ENCODE measurements around the gene MTCH2. TPM values are rescaled to one million over a fixed set of nuclear protein-coding genes. Genes with fewer than 3 reads are reported as not detected.

MTCH2 gene
- total RNA-seq, 1 experiment from 2014 or later: 230 TPM

- no peaks in the 10 kb centered on the region for H3K27me3 ChIP-seq (ENCODE audit: control insufficient read depth, insufficient read depth, low read length)
- H3K9me3 ChIP-seq (ENCODE audit: control insufficient read depth, insufficient read depth, low read depth, low read length): no peaks in the 10 kb centered on the region
- peaks cover 18% of the 10 kb centered on the region for H3K36me3 ChIP-seq (ENCODE audit: control insufficient read depth, insufficient read depth, low read length)
- intact Hi-C loops (cut with micrococcal nuclease; ENCODE audit: unreplicated experiment) (no loop called here), in situ Hi-C loops (cut with HindIII; ENCODE audit: low pct_unique_long_range_greater_than_20kb, low sequenced_read_pairs) (no loop called here)
- ChIA-PET POLR2A (no interaction called here), CTCF (no interaction called here)
- no peak overlapping the region for H3K4me3 ChIP-seq (ENCODE audit: low read depth in 2 of 2, low read length in 2 of 2)
- DNase-seq (ENCODE audit: low read depth, low spot score): no peak
- no TSS peak for BruUV-seq (replicated peaks)
- H3K4me1 ChIP-seq (ENCODE audit: control insufficient read depth, insufficient read depth, low read length): peaks cover 16% of the 10 kb centered on the region
- no peak for TF ChIP-seq POLR2AphosphoS5 (IDR thresholded peaks at IDR 0.05; ENCODE audit: low read depth, low read length)
- no peak overlapping the region for H3K27ac ChIP-seq (ENCODE audit: low read length)
- ATAC-seq: no peak
Measured at GRCh38 chr11:47570651-47571356, 71.6 kb downstream of the MTCH2 start.

GRCh38 chr11:47569646-47570045 lies 72.7 kb downstream of the MTCH2 start:
- intact Hi-C loops (cut with micrococcal nuclease; ENCODE audit: unreplicated experiment): no loop called here
- POLR2A ChIA-PET: no interaction called here
- no peak overlapping the region for H3K27ac ChIP-seq (ENCODE audit: low read length)
- CTCF ChIA-PET: interaction anchor here (0.6 kb wide), 1 partner anchor 7 kb away, joined by 5 read pairs; no protein-coding TSS in a partner anchor
- peaks cover 15% of the 10 kb centered on the region for H3K36me3 ChIP-seq (ENCODE audit: control insufficient read depth, insufficient read depth, low read length)
- in situ Hi-C loops (cut with HindIII; ENCODE audit: low pct_unique_long_range_greater_than_20kb, low sequenced_read_pairs): no loop called here
- no peaks in the 10 kb centered on the region for H3K27me3 ChIP-seq (ENCODE audit: control insufficient read depth, insufficient read depth, low read length)
- DNase-seq (ENCODE audit: low read depth, low spot score) (no peak), ATAC-seq (no peak)
- peaks cover 16% of the 10 kb centered on the region for H3K4me1 ChIP-seq (ENCODE audit: control insufficient read depth, insufficient read depth, low read length)
- TF ChIP-seq TCF7L2 (IDR thresholded peaks at IDR 0.05; ENCODE audit: low read depth, low read length) (no peak), CTCF (IDR thresholded peaks at IDR 0.05) (no peak), SIN3A (IDR thresholded peaks at IDR 0.05; ENCODE audit: borderline replicate concordance, insufficient read depth, low read depth, low read length) (no peak), POLR2AphosphoS5 (IDR thresholded peaks at IDR 0.05; ENCODE audit: low read depth, low read length) (no peak), REST (IDR thresholded peaks at IDR 0.05; ENCODE audit: insufficient read depth in 1 of 2, low read depth in 2 of 2, low read length in 1 of 2) (no peak)
- no peaks in the 10 kb centered on the region for H3K9me3 ChIP-seq (ENCODE audit: control insufficient read depth, insufficient read depth, low read depth, low read length)
- H3K4me3 ChIP-seq (ENCODE audit: low read depth in 2 of 2, low read length in 2 of 2): no peak overlapping the region
- no TSS peak for BruUV-seq (replicated peaks)

Other genes with a start within 250 kb of the MTCH2 start
- 50.2 TPM for gene SLC39A13, start 234.0 kb downstream of the MTCH2 start, total RNA-seq (2021; ENCODE audit: unreplicated experiment)
- gene PSMC3, start 216.1 kb downstream of the MTCH2 start, total RNA-seq (2021; ENCODE audit: unreplicated experiment): 181 TPM
- 1.8 TPM for gene RAPSN, start 193.4 kb downstream of the MTCH2 start, total RNA-seq (2021; ENCODE audit: unreplicated experiment)
- gene CELF1, start 89.4 kb downstream of the MTCH2 start, total RNA-seq (2021; ENCODE audit: unreplicated experiment): 160 TPM
- gene PTPMT1, start 77.0 kb downstream of the MTCH2 start, total RNA-seq (2021; ENCODE audit: unreplicated experiment): 81.0 TPM
- gene KBTBD4, start 63.6 kb downstream of the MTCH2 start, total RNA-seq (2021; ENCODE audit: unreplicated experiment): 23.2 TPM
- 135 TPM for gene NDUFS3, start 63.5 kb downstream of the MTCH2 start, total RNA-seq (2021; ENCODE audit: unreplicated experiment)
- gene FAM180B, start 55.9 kb downstream of the MTCH2 start, total RNA-seq (2021; ENCODE audit: unreplicated experiment): not detected
- not detected for gene C1QTNF4, start 48.1 kb downstream of the MTCH2 start, total RNA-seq (2021; ENCODE audit: unreplicated experiment)
- 6.8 TPM for gene AGBL2, start 72.8 kb upstream of the MTCH2 start, total RNA-seq (2021; ENCODE audit: unreplicated experiment)
- 68.3 TPM for gene FNBP4, start 124.8 kb upstream of the MTCH2 start, total RNA-seq (2021; ENCODE audit: unreplicated experiment)
- gene NUP160, start 205.8 kb upstream of the MTCH2 start, total RNA-seq (2021; ENCODE audit: unreplicated experiment): 46.3 TPM

Measured in Panc1 (cell line).